GM12878 (cell line): ENCODE results near the gene FBXL5. TPM values are rescaled to one million over a fixed set of nuclear protein-coding genes. Genes with fewer than 3 reads are reported as not detected.

Source experiments
- ATAC-seq: fragments of 200-7000 bp; cut with Tn5 transposase; 3 replicates; pipeline ENCODE4 v1.9.1; 2020; ENCODE audit warnings: mild to moderate bottlenecking, moderate library complexity
- BruUV-seq: library from RNA; stranded (reverse); fragments of 400-500 nt; replicated peaks from 2 replicates; lab custom pipeline; 2021; lab: Mats Ljungman, UMichigan
- CTCF ChIA-PET: fragments of 300-600 bp; sonication (Branson Sonifier 250); formaldehyde crosslinking; extraction: SDS; loops from one replicate; lab custom pipeline; 2021; ENCODE audit warnings: inconsistent platforms; lab: Yijun Ruan, JAX
- POLR2A ChIA-PET: fragments of 350-600 bp; formaldehyde crosslinking; extraction: SDS; loops from one replicate; lab custom pipeline; 2021; ENCODE audit warnings: inconsistent platforms; lab: Charles Lee
- RAD21 ChIA-PET: fragments of 300-600 bp; sonication (Branson Sonifier 250); formaldehyde crosslinking; loops from one replicate; lab custom pipeline; 2023; ENCODE audit warnings: antibody characterized with exemption; ENCODE audit not compliant: unreplicated experiment; lab: Charles Lee
- SMC1A ChIA-PET: fragments of 300-600 bp; sonication (Branson Sonifier 250); formaldehyde crosslinking; loops from one replicate; lab custom pipeline; 2023; ENCODE audit not compliant: unreplicated experiment, uncharacterized antibody; lab: Charles Lee
- DNase-seq: peaks from one replicate; pipeline ENCODE4 v3.0.0-alpha.2; 2011; ENCODE audit warnings: low read depth, low spot score
- FAIRE-seq: peaks from 3 replicates; lab custom pipeline; 2011; peaks lifted over from hg19 to GRCh38; lab: Jason Lieb, UNC
- H2AFZ ChIP-seq: 2 replicates; pipeline ENCODE4 v1.6.0; 2011; ENCODE audit warnings: low read depth, low read length, control low read depth; ENCODE audit not compliant: control insufficient read depth
- H3K27ac ChIP-seq: 2 replicates; pipeline ENCODE4 v1.5.1; 2011; ENCODE audit warnings: control low read depth; ENCODE audit not compliant: control insufficient read depth, insufficient read depth
- H3K27me3 ChIP-seq, 2 experiments: replicated peaks in 1 of 2; 2 replicates each; pipeline versions ENCODE4 v1.6.0 to v1.6.1; 2011; ENCODE audit warnings: low read length in 1 of 2; ENCODE audit not compliant: control insufficient read depth in 2 of 2, insufficient read depth in 2 of 2
- H3K36me3 ChIP-seq, 2 experiments: 2 replicates each; pipeline ENCODE4 v1.5.1; 2011; ENCODE audit warnings: low read length in 1 of 2; ENCODE audit not compliant: control insufficient read depth in 2 of 2, insufficient read depth in 2 of 2
- H3K4me1 ChIP-seq: 2 replicates; pipeline ENCODE4 v1.6.1; 2011; ENCODE audit warnings: mild to moderate bottlenecking, low read length, moderate library complexity, mixed read lengths; ENCODE audit not compliant: control insufficient read depth, insufficient read depth
- H3K4me2 ChIP-seq: 2 replicates; pipeline ENCODE4 v1.6.0; 2011; ENCODE audit warnings: control low read depth; ENCODE audit not compliant: control insufficient read depth, insufficient read depth
- H3K4me3 ChIP-seq: fragments of 200-600 bp; sonication (generic); 2 replicates; pipeline ENCODE4 v1.5.1; 2016
- H3K79me2 ChIP-seq: 2 replicates; pipeline ENCODE4 v1.6.0; 2011; ENCODE audit warnings: low read length; ENCODE audit not compliant: control insufficient read depth, insufficient read depth
- H3K9ac ChIP-seq: 2 replicates; pipeline ENCODE4 v1.8.0; 2011; ENCODE audit warnings: low read length, control low read depth, mixed read lengths; ENCODE audit not compliant: control insufficient read depth, insufficient read depth
- H3K9me3 ChIP-seq: replicated peaks from 3 replicates; pipeline ENCODE4 v1.5.1; 2011; ENCODE audit warnings: mild to moderate bottlenecking, low read length; ENCODE audit not compliant: control insufficient read depth, insufficient read depth
- H4K20me1 ChIP-seq: 2 replicates; pipeline ENCODE4 v1.6.0; 2011; ENCODE audit not compliant: control insufficient read depth, insufficient read depth
- CBFB ChIP-seq: IDR thresholded peaks from 2 replicates; pipeline ENCODE4 v1.6.1; 2016; ENCODE audit warnings: antibody characterized with exemption, low read depth
- E2F4 ChIP-seq: IDR thresholded peaks from 2 replicates; pipeline ENCODE4 v1.6.1; 2012; ENCODE audit warnings: low read depth, low read length, improper control_type of control experiment
- POU2F2 ChIP-seq: IDR thresholded peaks from 3 replicates; pipeline ENCODE4 v1.6.1; 2011; ENCODE audit warnings: low read depth, mild to moderate bottlenecking, low read length, borderline replicate concordance
- SMARCA5 ChIP-seq: fragments of 450-650 bp; IDR thresholded peaks from 2 replicates; pipeline ENCODE4 v1.6.1; 2017; ENCODE audit warnings: mild to moderate bottlenecking
- SMC3 ChIP-seq: IDR thresholded peaks from 2 replicates; pipeline ENCODE4 v1.6.1; 2011; ENCODE audit warnings: low read length, improper control_type of control experiment, borderline replicate concordance
- TCF12 ChIP-seq: IDR thresholded peaks from 2 replicates; pipeline ENCODE4 v1.6.1; 2011; ENCODE audit warnings: low read depth, mild to moderate bottlenecking, low read length
- WRNIP1 ChIP-seq: IDR thresholded peaks from 2 replicates; pipeline ENCODE4 v1.6.1; 2011; ENCODE audit warnings: low read depth, low read length, improper control_type of control experiment, borderline replicate concordance
- WGBS: methylation state at CpG from one replicate; pipeline ENCODE4 v1.1.6; 2016; ENCODE audit warnings: low lambda C conversion rate; ENCODE audit not compliant: insufficient replicate concordance, insufficient coverage; ENCODE audit errors: missing lambda C conversion rate; 5-methylcytosine and 5-hydroxymethylcytosine counted together
- in situ Hi-C: fragments of 300-500 bp; cut with MboI; formaldehyde crosslinking; loops from 9 replicates; pipeline ENCODE4 v1.14.3; 2018; ENCODE audit warnings: mixed read lengths
- intact Hi-C: fragments of 100-400 bp; cut with micrococcal nuclease; formaldehyde crosslinking; loops from one replicate; pipeline ENCODE4 v1.14.2; 2022; ENCODE audit not compliant: unreplicated experiment
- polyA plus RNA-seq, 11 experiments: library from polyadenylated mRNA; depleted of rRNA in 4 of 11; unstranded in 6 of 11; stranded (reverse) in 5 of 11; fragments of >200 nt; fragmentation: Nextera tagmentation in 4 of 11; fragmentation: Illumina TruSeq in 1 of 11; extraction: Ambion mirVana in 4 of 11; extraction: Trizol in 1 of 11; gene quantifications; 1 replicate in 1 of 11; 2 replicates in 10 of 11; pipeline versions ENCODE4 v1.2.1 to v1.2.3, GENCODE V29; 2011 to 2016; ENCODE audit warnings: inconsistent platforms in 2 of 11, missing spikeins in 2 of 11, low read depth in 1 of 11
- total RNA-seq, 4 experiments: library from RNA; depleted of rRNA in 3 of 4; stranded (reverse); fragments of >200 nt in 3 of 4; fragmentation: Illumina TruSeq in 1 of 4; extraction: Trizol in 1 of 4; gene quantifications; 2 replicates each; pipeline versions ENCODE4 v1.2.1 to v1.2.3, GENCODE V29; 2013 to 2021

The FBXL5 gene
- total and polyA plus RNA-seq, 10 of the 15 experiments (the other 5 are each of a cell fraction or from before 2014, with no cell fraction given), result 10.1 to 46.2 (median 32.7) TPM

GRCh38 chr4:15674926-15675325 is 19.8 kb upstream of the FBXL5 start:
- Histone ChIP-seq H3K27me3 (no peaks in the 10 kb centered on the region), H2AFZ (no peak overlapping the region), H4K20me1 (no peaks in the 10 kb centered on the region), H3K9me3 (no peaks in the 10 kb centered on the region), H3K27ac (no peak overlapping the region), H3K79me2 (peaks cover 63% of the 10 kb centered on the region), H3K4me1 (peaks cover 4% of the 10 kb centered on the region; the same call in 1 of the 2 replicates), H3K4me3 (no peak overlapping the region), H3K36me3 (no peaks in the 10 kb centered on the region), H3K9ac (no peak overlapping the region), H3K4me2 (peak overlapping the region; percentile 75)
- ChIA-PET RAD21 (interaction anchor here (0.8 to 1.8 kb wide), 4 partner anchors 15 to 250 kb away, joined by 3 to 13 read pairs (median 5); partner anchors contain the start of gene FBXL5), CTCF (interaction anchor here (0.6 to 3.1 kb wide), 7 partner anchors 10 to 195 kb away, joined by 3 to 20 read pairs (median 4); no protein-coding TSS in a partner anchor), POLR2A (interaction anchor here (0.7 to 3.4 kb wide), 4 partner anchors 10 to 662 kb away, joined by 3 to 15 read pairs (median 6); partner anchors contain the start of gene FBXL5), SMC1A (interaction anchor here (0.8 to 2.4 kb wide), 7 partner anchors 11 to 216 kb away, joined by 3 to 13 read pairs (median 6); no protein-coding TSS in a partner anchor)
- in situ Hi-C loops (no loop called here), intact Hi-C loops (no loop called here)
- 75% methylated on average over 4 of the region's 4 CpGs for WGBS
- DNase-seq (no peak), FAIRE-seq (no peak), ATAC-seq (no peak)
- no TSS peak for BruUV-seq
- TF ChIP-seq WRNIP1, result no peak
- no peak for TF ChIP-seq POU2F2
- no peak for TF ChIP-seq CBFB
- no peak for TF ChIP-seq SMC3
- TF ChIP-seq TCF12, result no peak
- TF ChIP-seq E2F4, result no peak
- no peak for TF ChIP-seq SMARCA5
